HG03135 (cell line): Measurements from ENCODE around the gene TM4SF4.

ENCODE experiments used
- ATAC-seq: cut with Tn5 transposase; IDR thresholded peaks from one replicate; pipeline ENCODE4 v1.9.1; 2021; ENCODE audit warnings: mild to moderate bottlenecking, moderate library complexity; ENCODE audit not compliant: unreplicated experiment

Gene TM4SF4

GRCh38 chr3:149509526-149509925, 35.0 kb downstream of the TM4SF4 start:
- ATAC-seq, result no peak

- no peak for ATAC-seq
These were observed 36.0 kb downstream of the TM4SF4 start for GRCh38 chr3:149510480-149510879.

GRCh38 chr3:149511040-149511626, 36.6 kb downstream of the TM4SF4 start:
- ATAC-seq, result no peak

GRCh38 chr3:149512073-149512782, 37.7 kb downstream of the TM4SF4 start:
- peak; percentile 73 for ATAC-seq

- no peak for ATAC-seq
These were observed 40.0 kb downstream of the TM4SF4 start for GRCh38 chr3:149514471-149514870.

GRCh38 chr3:149515249-149515648, 40.8 kb downstream of the TM4SF4 start:
- ATAC-seq, result no peak

- no peak for ATAC-seq
These were observed 42.4 kb downstream of the TM4SF4 start for GRCh38 chr3:149516920-149517319.

GRCh38 chr3:149519912-149520311, 45.4 kb downstream of the TM4SF4 start:
- ATAC-seq, result no peak

GRCh38 chr3:149523512-149524299, 49.2 kb downstream of the TM4SF4 start:
- ATAC-seq, result no peak

GRCh38 chr3:149527531-149528339, 53.2 kb downstream of the TM4SF4 start:
- ATAC-seq, result no peak

GRCh38 chr3:149528340-149528650, 53.8 kb downstream of the TM4SF4 start:
- no peak for ATAC-seq

GRCh38 chr3:149529099-149529498, 54.6 kb downstream of the TM4SF4 start:
- no peak for ATAC-seq

- peak; percentile 50 for ATAC-seq
These were observed 58.1 kb downstream of the TM4SF4 start for GRCh38 chr3:149532489-149533180.

- ATAC-seq, result no peak
These were observed 59.6 kb downstream of the TM4SF4 start for GRCh38 chr3:149534082-149534481.

GRCh38 chr3:149534671-149535332, 60.3 kb downstream of the TM4SF4 start:
- no peak for ATAC-seq

- no peak for ATAC-seq
These were observed 60.8 kb downstream of the TM4SF4 start for GRCh38 chr3:149535333-149535685.

GRCh38 chr3:149536429-149536828, 61.9 kb downstream of the TM4SF4 start:
- ATAC-seq, result no peak

- no peak for ATAC-seq
These were observed 63.9 kb downstream of the TM4SF4 start for GRCh38 chr3:149538371-149538770.

- ATAC-seq, result no peak
These were observed 66.6 kb downstream of the TM4SF4 start for GRCh38 chr3:149541091-149541491.
